Prostate gland (tissue), 2 donors: ENCODE measurements around the gene ARSG.

ENCODE experiments used
- CTCF ChIP-seq, 4 experiments: fragments of 200-600 bp in 2 of 4; fragments of 450-650 bp in 2 of 4; sonication (generic) in 2 of 4; IDR thresholded peaks; 1 replicate in 3 of 4; 2 replicates in 1 of 4; pipeline ENCODE4 v1.5.1; 2016 to 2019; ENCODE audit warnings: antibody characterized with exemption in 4 of 4, mild to moderate bottlenecking in 2 of 4, moderate library complexity in 2 of 4
- POLR2A ChIP-seq: fragments of 450-650 bp; IDR thresholded peaks from one replicate; pipeline ENCODE4 v1.6.1; 2016; ENCODE audit warnings: antibody characterized with exemption, mild to moderate bottlenecking
- POLR2AphosphoS5 ChIP-seq: sonication (generic); formaldehyde crosslinking; IDR thresholded peaks from one replicate; pipeline ENCODE4 v1.6.1; 2017; ENCODE audit warnings: antibody characterized with exemption

GRCh38 chr17:68437979-68438822, 146.9 kb downstream of the ARSG start:
- TF ChIP-seq POLR2A (no peak), POLR2AphosphoS5 (no peak), CTCF (IDR thresholded peaks at IDR 0.05) (no peak)
